Common myeloid progenitor, CD34-positive (primary cell): ENCODE results near the gene TUBB1.

ENCODE experiments used
- CTCF ChIA-PET: fragments of 350-600 bp; sonication (Branson Sonifier 250); formaldehyde crosslinking; loops from one replicate; lab custom pipeline; 2021; ENCODE audit warnings: antibody characterized with exemption; lab: Charles Lee
- POLR2A ChIA-PET: fragments of 350-600 bp; sonication (Branson Sonifier 250); formaldehyde crosslinking; loops from one replicate; lab custom pipeline; 2021; ENCODE audit warnings: antibody characterized with exemption; lab: Charles Lee
- DNase-seq, 3 donors: peaks; one replicate each; pipeline versions ENCODE4 v3.0.0 to v3.0.0-alpha.2; 2013
- H3K27ac ChIP-seq, 2 experiments: 1 replicate in 1 of 2; 2 replicates in 1 of 2; pipeline ENCODE4 v1.7.0; 2013; ENCODE audit warnings: inconsistent platforms in 2 of 2, low read length in 2 of 2, mild to moderate bottlenecking in 2 of 2, low read depth in 1 of 2, moderate library complexity in 1 of 2; ENCODE audit not compliant: severe bottlenecking in 2 of 2, insufficient read depth in 1 of 2, poor library complexity in 1 of 2
- H3K27me3 ChIP-seq, 5 experiments: replicated peaks in 2 of 5; 1 replicate in 3 of 5; 2 replicates in 2 of 5; pipeline versions ENCODE4 v1.6.1 to v1.7.0; 2013; ENCODE audit warnings: low read length in 4 of 5, mild to moderate bottlenecking in 2 of 5, moderate library complexity in 2 of 5, inconsistent platforms in 1 of 5; ENCODE audit not compliant: insufficient read depth in 5 of 5, control insufficient read depth in 4 of 5
- H3K36me3 ChIP-seq, 4 experiments: 1 replicate in 2 of 4; 2 replicates in 2 of 4; pipeline versions ENCODE4 v1.6.1 to v1.7.0; 2013; ENCODE audit warnings: low read length in 3 of 4, control low read depth in 1 of 4, mild to moderate bottlenecking in 1 of 4; ENCODE audit not compliant: control insufficient read depth in 4 of 4, insufficient read depth in 4 of 4
- H3K4me1 ChIP-seq, 4 experiments: 1 replicate in 3 of 4; 2 replicates in 1 of 4; pipeline versions ENCODE4 v1.6.1 to v1.7.1; 2013; ENCODE audit warnings: low read length in 3 of 4, mild to moderate bottlenecking in 3 of 4, control low read depth in 1 of 4, inconsistent platforms in 1 of 4, moderate library complexity in 1 of 4; ENCODE audit not compliant: control insufficient read depth in 4 of 4, insufficient read depth in 4 of 4; ENCODE audit errors: control extremely low read depth in 1 of 4
- H3K4me3 ChIP-seq, 7 experiments: 1 replicate in 4 of 7; 2 replicates in 3 of 7; pipeline versions ENCODE4 v1.5.1 to v1.7.0; 2013; ENCODE audit warnings: mild to moderate bottlenecking in 7 of 7, low read length in 6 of 7, moderate library complexity in 6 of 7, inconsistent platforms in 2 of 7, low read depth in 2 of 7, control low read depth in 1 of 7; ENCODE audit not compliant: insufficient read depth in 4 of 7, control insufficient read depth in 1 of 7; ENCODE audit errors: extremely low read depth in 1 of 7
- H3K9me3 ChIP-seq, 5 experiments: 1 replicate in 4 of 5; 2 replicates in 1 of 5; pipeline versions ENCODE4 v1.6.1 to v1.7.1; 2013; ENCODE audit warnings: low read length in 4 of 5, mild to moderate bottlenecking in 2 of 5, inconsistent platforms in 1 of 5, low read depth in 1 of 5, moderate library complexity in 1 of 5; ENCODE audit not compliant: control insufficient read depth in 4 of 5, insufficient read depth in 2 of 5; ENCODE audit errors: control extremely low read depth in 1 of 5
- WGBS: methylation state at CpG from one replicate; pipeline ENCODE4 v1.1.5; 2013; ENCODE audit not compliant: insufficient coverage; 5-methylcytosine and 5-hydroxymethylcytosine counted together

TUBB1 gene

GRCh38 chr20:59001068-59001448 lies 18.2 kb upstream of the TUBB1 start:
- POLR2A ChIA-PET = no interaction called here
- peaks cover 4 to 48% (median 37%) of the 10 kb centered on the region in 4 experiments for H3K36me3 ChIP-seq
- CTCF ChIA-PET = no interaction called here
- no peak overlapping the region for H3K4me3 ChIP-seq
- 91% methylated on average over 10 of the region's 13 CpGs for WGBS
- H3K9me3 ChIP-seq = no peaks in the 10 kb centered on the region
- no peaks in the 10 kb centered on the region for H3K27me3 ChIP-seq
- no peak for DNase-seq
- H3K27ac ChIP-seq = no peak overlapping the region
- H3K4me1 ChIP-seq = peaks cover 0 to 29% (median 25%) of the 10 kb centered on the region in 4 experiments

- no peak overlapping the region for H3K27ac ChIP-seq
- WGBS = 98% methylated on average over 25 of the region's 27 CpGs
- ChIA-PET CTCF (no interaction called here), POLR2A (no interaction called here)
- no peaks in the 10 kb centered on the region for H3K9me3 ChIP-seq
- no peak overlapping the region for H3K4me3 ChIP-seq
- no peaks in the 10 kb centered on the region for H3K27me3 ChIP-seq
- peaks cover 0 to 34% (median 30%) of the 10 kb centered on the region in 4 experiments for H3K4me1 ChIP-seq
- peaks cover 2 to 43% (median 32%) of the 10 kb centered on the region in 4 experiments for H3K36me3 ChIP-seq
- no peak for DNase-seq
Measured at GRCh38 chr20:59001449-59002171, 17.6 kb upstream of the TUBB1 start.

- ChIA-PET POLR2A (no interaction called here), CTCF (no interaction called here)
- 100% methylated on average over 6 of the region's 8 CpGs for WGBS
- H3K4me1 ChIP-seq = peaks cover 0 to 39% (median 33%) of the 10 kb centered on the region in 4 experiments
- no peaks in the 10 kb centered on the region for H3K9me3 ChIP-seq
- peaks cover 0 to 38% (median 26%) of the 10 kb centered on the region in 4 experiments for H3K36me3 ChIP-seq
- no peak for DNase-seq
- H3K4me3 ChIP-seq = no peak overlapping the region
- no peaks in the 10 kb centered on the region for H3K27me3 ChIP-seq
- H3K27ac ChIP-seq = no peak overlapping the region
Measured at GRCh38 chr20:59002388-59002787, 16.8 kb upstream of the TUBB1 start.

- POLR2A ChIA-PET = no interaction called here
- Histone ChIP-seq H3K9me3 (no peaks in the 10 kb centered on the region), H3K27ac (no peak overlapping the region), H3K36me3 (peaks cover 0 to 32% (median 20%) of the 10 kb centered on the region in 4 experiments), H3K27me3 (no peaks in the 10 kb centered on the region), H3K4me1 (peaks cover 0 to 44% (median 38%) of the 10 kb centered on the region in 4 experiments), H3K4me3 (no peak overlapping the region)
- CTCF ChIA-PET = no interaction called here
- no peak for DNase-seq
- WGBS = 96% methylated on average over 17 of the region's 17 CpGs
Measured at GRCh38 chr20:59002874-59003399, 16.3 kb upstream of the TUBB1 start.

GRCh38 chr20:59003836-59004492 lies 15.3 kb upstream of the TUBB1 start:
- peak overlapping the region in 1 of 2 experiments; percentile 66 for H3K27ac ChIP-seq
- ChIA-PET CTCF (no interaction called here), POLR2A (interaction anchor here (2.8 kb wide), 1 partner anchor 28 kb away, joined by 9 read pairs; the partner anchor contains the start of gene ATP5F1E)
- H3K36me3 ChIP-seq = peaks cover 0 to 31% (median 17%) of the 10 kb centered on the region in 4 experiments
- peak overlapping the region in 2 of 7 experiments; percentile 10 to 16 for H3K4me3 ChIP-seq
- no peak for DNase-seq
- H3K27me3 ChIP-seq = no peaks in the 10 kb centered on the region
- 93% methylated on average over 9 of the region's 16 CpGs for WGBS
- H3K9me3 ChIP-seq = no peaks in the 10 kb centered on the region
- peaks cover 0 to 55% (median 41%) of the 10 kb centered on the region in 4 experiments for H3K4me1 ChIP-seq

GRCh38 chr20:59004493-59004762 lies 14.8 kb upstream of the TUBB1 start:
- Histone ChIP-seq H3K4me3 (peak overlapping the region in 3 of 7 experiments; percentile 6 to 59 (median 48)), H3K9me3 (no peaks in the 10 kb centered on the region), H3K27ac (peak overlapping the region in 1 of 2 experiments; percentile 66), H3K36me3 (peaks cover 0 to 28% (median 14%) of the 10 kb centered on the region in 4 experiments), H3K27me3 (no peaks in the 10 kb centered on the region), H3K4me1 (peaks cover 0 to 56% (median 41%) of the 10 kb centered on the region in 4 experiments)
- peak; percentile 72 to 90 (median 89) for DNase-seq
- 19% methylated on average over 3 of the region's 4 CpGs for WGBS
- CTCF ChIA-PET = no interaction called here
- POLR2A ChIA-PET = interaction anchor here (2.8 kb wide), 1 partner anchor 28 kb away, joined by 9 read pairs; the partner anchor contains the start of gene ATP5F1E
